HepG2 (cell line): ENCODE measurements around the gene BHLHE23. TPM values are rescaled to one million over a fixed set of nuclear protein-coding genes. Genes with fewer than 3 reads are reported as not detected.

ENCODE experiments used
- AKAP8 ChIP-seq: sonication (generic); formaldehyde crosslinking; IDR thresholded peaks from 2 replicates; pipeline ENCODE4 v1.5.1; 2020; ENCODE audit warnings: mild to moderate bottlenecking, missing genetic modification reagents
- ATF1 ChIP-seq: IDR thresholded peaks from 2 replicates; pipeline ENCODE4 v1.6.1; 2016; ENCODE audit warnings: mild to moderate bottlenecking, control low read depth
- ATM ChIP-seq: fragments of 450-650 bp; IDR thresholded peaks from 2 replicates; pipeline ENCODE4 v1.7.1; 2017; ENCODE audit warnings: mild to moderate bottlenecking, borderline replicate concordance
- CCDC6 ChIP-seq: sonication (generic); formaldehyde crosslinking; IDR thresholded peaks from 2 replicates; pipeline ENCODE4 v1.8.1; 2022; ENCODE audit warnings: mild to moderate bottlenecking, missing genetic modification reagents, moderate library complexity
- CEBPG ChIP-seq: IDR thresholded peaks from 2 replicates; pipeline ENCODE4 v1.6.1; 2016
- DNMT3B ChIP-seq: conservative IDR thresholded peaks from 2 replicates; pipeline ENCODE4 v1.6.1; 2016; ENCODE audit warnings: missing biosample characterization, control low read depth
- EZH2 ChIP-seq: conservative IDR thresholded peaks from 2 replicates; pipeline ENCODE4 v1.6.1; 2012; ENCODE audit warnings: mild to moderate bottlenecking, low read depth, low read length, moderate library complexity
- GLI4 ChIP-seq: sonication (generic); formaldehyde crosslinking; IDR thresholded peaks from 2 replicates; pipeline ENCODE4 v1.5.1; 2020; ENCODE audit warnings: missing genetic modification reagents, mild to moderate bottlenecking, moderate library complexity, borderline replicate concordance
- KLF6 ChIP-seq: IDR thresholded peaks from 2 replicates; pipeline ENCODE4 v1.8.0; 2016; ENCODE audit warnings: missing biosample characterization, missing genetic modification reagents
- NFE2L1 ChIP-seq: sonication (generic); formaldehyde crosslinking; IDR thresholded peaks from 2 replicates; pipeline ENCODE4 v1.4.0; 2020; ENCODE audit warnings: missing genetic modification reagents, mild to moderate bottlenecking, borderline replicate concordance
- PCBP2 ChIP-seq: fragments of 200-400 bp; formaldehyde crosslinking; optimal IDR thresholded peaks from 2 replicates; pipeline ENCODE3; 2018; ENCODE audit warnings: low read length, low read depth; ENCODE audit not compliant: poor library complexity, severe bottlenecking
- RFX1 ChIP-seq: fragments of 450-650 bp; IDR thresholded peaks from 2 replicates; pipeline ENCODE4 v1.6.1; 2017
- STAG1 ChIP-seq: sonication (generic); formaldehyde crosslinking; IDR thresholded peaks from 2 replicates; pipeline ENCODE4 v1.4.0; 2020; ENCODE audit warnings: missing genetic modification reagents
- U2AF1 ChIP-seq: fragments of 200-400 bp; formaldehyde crosslinking; optimal IDR thresholded peaks from 2 replicates; pipeline ENCODE3; 2017; ENCODE audit warnings: mild to moderate bottlenecking, low read depth, low read length
- ZNF235 ChIP-seq: sonication (generic); formaldehyde crosslinking; IDR thresholded peaks from 2 replicates; pipeline ENCODE4 v1.8.1; 2023; ENCODE audit warnings: mild to moderate bottlenecking, missing genetic modification reagents, borderline replicate concordance
- ZNF430 ChIP-seq: sonication (generic); formaldehyde crosslinking; IDR thresholded peaks from 2 replicates; pipeline ENCODE4 v1.9.0; 2021; ENCODE audit warnings: mild to moderate bottlenecking, missing genetic modification reagents
- ZNF550 ChIP-seq: sonication (generic); formaldehyde crosslinking; IDR thresholded peaks from 2 replicates; pipeline ENCODE4 v1.4.0; 2020; ENCODE audit warnings: mild to moderate bottlenecking, missing genetic modification reagents, borderline replicate concordance
- polyA plus RNA-seq, 8 experiments: library from polyadenylated mRNA; depleted of rRNA in 3 of 8; stranded (reverse) in 7 of 8; unstranded in 1 of 8; fragments of >200 nt; fragmentation: Illumina TruSeq in 4 of 8; extraction: Trizol in 4 of 8; gene quantifications; 2 replicates each; pipeline versions ENCODE4 v1.2.1 to v1.2.3, GENCODE V29; 2011 to 2016; ENCODE audit warnings: low read depth in 4 of 8, missing spikeins in 1 of 8, mixed read lengths in 1 of 8; ENCODE audit not compliant: insufficient read depth in 1 of 8
- total RNA-seq, 5 experiments: library from RNA; depleted of rRNA; stranded (reverse); fragments of >200 nt; fragmentation: Illumina TruSeq; extraction: Trizol; gene quantifications; 2 replicates each; pipeline ENCODE4 v1.2.3, GENCODE V29; 2016; ENCODE audit warnings: low read depth in 1 of 5
- TF ChIP-seq, protein P1 (sequence below): sonication (generic); formaldehyde crosslinking; IDR thresholded peaks from 2 replicates; pipeline ENCODE4 v1.4.0; 2020; ENCODE audit warnings: mild to moderate bottlenecking, missing genetic modification reagents, borderline replicate concordance
- TF ChIP-seq, protein P2 (sequence below): sonication (generic); formaldehyde crosslinking; IDR thresholded peaks from 2 replicates; pipeline ENCODE4 v1.5.0; 2020; ENCODE audit warnings: mild to moderate bottlenecking, missing genetic modification reagents, moderate library complexity
- TF ChIP-seq, protein P3 (sequence below): sonication (generic); formaldehyde crosslinking; IDR thresholded peaks from 2 replicates; pipeline ENCODE4 v1.4.0; 2020; ENCODE audit warnings: missing genetic modification reagents, borderline replicate concordance

Gene BHLHE23
- total and polyA plus RNA-seq, 2 of the 13 experiments (the other 11 are each of a cell fraction or from before 2014, with no cell fraction given), result not detected

DNA sequence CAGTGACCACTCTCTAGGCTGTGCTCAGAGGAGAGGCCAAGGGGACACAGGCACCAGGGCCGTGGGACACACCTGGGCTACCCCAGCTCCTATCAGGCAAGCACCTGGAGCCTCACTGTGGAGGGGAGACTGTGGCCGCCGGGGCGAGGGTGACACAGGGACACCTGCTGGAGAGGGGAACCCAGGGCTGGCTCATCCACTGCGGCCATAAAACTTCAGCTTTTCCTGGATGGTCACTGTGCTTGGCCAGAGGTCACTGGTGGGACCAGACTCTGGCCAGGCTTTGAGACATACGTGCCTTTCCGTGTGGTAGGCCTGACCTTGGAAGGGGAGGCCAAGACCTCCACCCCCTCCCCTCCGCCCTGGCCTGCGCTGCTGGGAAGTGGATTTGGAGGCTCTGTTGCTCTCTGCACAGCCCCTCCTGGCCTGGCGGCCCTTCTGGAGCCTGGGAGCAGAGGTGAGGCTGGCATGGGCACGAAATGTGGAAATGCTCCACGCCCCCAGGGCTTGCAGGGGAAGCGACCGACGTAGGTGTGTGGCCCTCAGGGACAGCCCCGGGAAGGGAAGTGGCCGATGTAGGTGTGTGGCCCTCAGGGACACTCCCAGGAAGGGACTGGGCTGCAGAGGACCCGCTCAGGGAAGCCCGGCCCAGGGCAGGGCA, 42.9 kb upstream of the BHLHE23 start (continued):
- no peak for TF ChIP-seq CCDC6 (CRISPR knock-in tag)
- TF ChIP-seq ZNF550 (CRISPR knock-in tag), result no peak
- TF ChIP-seq STAG1 (CRISPR knock-in tag), result 0 out of 2 replicates have a peak, but pooled peaks have one; percentile 12
- TF ChIP-seq, protein P1, sequence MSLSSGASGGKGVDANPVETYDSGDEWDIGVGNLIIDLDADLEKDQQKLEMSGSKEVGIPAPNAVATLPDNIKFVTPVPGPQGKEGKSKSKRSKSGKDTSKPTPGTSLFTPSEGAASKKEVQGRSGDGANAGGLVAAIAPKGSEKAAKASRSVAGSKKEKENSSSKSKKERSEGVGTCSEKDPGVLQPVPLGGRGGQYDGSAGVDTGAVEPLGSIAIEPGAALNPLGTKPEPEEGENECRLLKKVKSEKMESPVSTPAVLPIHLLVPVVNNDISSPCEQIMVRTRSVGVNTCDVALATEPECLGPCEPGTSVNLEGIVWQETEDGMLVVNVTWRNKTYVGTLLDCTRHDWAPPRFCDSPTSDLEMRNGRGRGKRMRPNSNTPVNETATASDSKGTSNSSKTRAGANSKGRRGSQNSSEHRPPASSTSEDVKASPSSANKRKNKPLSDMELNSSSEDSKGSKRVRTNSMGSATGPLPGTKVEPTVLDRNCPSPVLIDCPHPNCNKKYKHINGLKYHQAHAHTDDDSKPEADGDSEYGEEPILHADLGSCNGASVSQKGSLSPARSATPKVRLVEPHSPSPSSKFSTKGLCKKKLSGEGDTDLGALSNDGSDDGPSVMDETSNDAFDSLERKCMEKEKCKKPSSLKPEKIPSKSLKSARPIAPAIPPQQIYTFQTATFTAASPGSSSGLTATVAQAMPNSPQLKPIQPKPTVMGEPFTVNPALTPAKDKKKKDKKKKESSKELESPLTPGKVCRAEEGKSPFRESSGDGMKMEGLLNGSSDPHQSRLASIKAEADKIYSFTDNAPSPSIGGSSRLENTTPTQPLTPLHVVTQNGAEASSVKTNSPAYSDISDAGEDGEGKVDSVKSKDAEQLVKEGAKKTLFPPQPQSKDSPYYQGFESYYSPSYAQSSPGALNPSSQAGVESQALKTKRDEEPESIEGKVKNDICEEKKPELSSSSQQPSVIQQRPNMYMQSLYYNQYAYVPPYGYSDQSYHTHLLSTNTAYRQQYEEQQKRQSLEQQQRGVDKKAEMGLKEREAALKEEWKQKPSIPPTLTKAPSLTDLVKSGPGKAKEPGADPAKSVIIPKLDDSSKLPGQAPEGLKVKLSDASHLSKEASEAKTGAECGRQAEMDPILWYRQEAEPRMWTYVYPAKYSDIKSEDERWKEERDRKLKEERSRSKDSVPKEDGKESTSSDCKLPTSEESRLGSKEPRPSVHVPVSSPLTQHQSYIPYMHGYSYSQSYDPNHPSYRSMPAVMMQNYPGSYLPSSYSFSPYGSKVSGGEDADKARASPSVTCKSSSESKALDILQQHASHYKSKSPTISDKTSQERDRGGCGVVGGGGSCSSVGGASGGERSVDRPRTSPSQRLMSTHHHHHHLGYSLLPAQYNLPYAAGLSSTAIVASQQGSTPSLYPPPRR, result no peak
- TF ChIP-seq CEBPG (CRISPR knock-in tag), result no peak
- no peak for TF ChIP-seq PCBP2
- TF ChIP-seq, protein P2, sequence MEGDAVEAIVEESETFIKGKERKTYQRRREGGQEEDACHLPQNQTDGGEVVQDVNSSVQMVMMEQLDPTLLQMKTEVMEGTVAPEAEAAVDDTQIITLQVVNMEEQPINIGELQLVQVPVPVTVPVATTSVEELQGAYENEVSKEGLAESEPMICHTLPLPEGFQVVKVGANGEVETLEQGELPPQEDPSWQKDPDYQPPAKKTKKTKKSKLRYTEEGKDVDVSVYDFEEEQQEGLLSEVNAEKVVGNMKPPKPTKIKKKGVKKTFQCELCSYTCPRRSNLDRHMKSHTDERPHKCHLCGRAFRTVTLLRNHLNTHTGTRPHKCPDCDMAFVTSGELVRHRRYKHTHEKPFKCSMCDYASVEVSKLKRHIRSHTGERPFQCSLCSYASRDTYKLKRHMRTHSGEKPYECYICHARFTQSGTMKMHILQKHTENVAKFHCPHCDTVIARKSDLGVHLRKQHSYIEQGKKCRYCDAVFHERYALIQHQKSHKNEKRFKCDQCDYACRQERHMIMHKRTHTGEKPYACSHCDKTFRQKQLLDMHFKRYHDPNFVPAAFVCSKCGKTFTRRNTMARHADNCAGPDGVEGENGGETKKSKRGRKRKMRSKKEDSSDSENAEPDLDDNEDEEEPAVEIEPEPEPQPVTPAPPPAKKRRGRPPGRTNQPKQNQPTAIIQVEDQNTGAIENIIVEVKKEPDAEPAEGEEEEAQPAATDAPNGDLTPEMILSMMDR, result peak; percentile 48; the same call in 1 of the 2 replicates
- TF ChIP-seq ZNF235 (CRISPR knock-in tag), result no peak
- no peak for TF ChIP-seq KLF6 (CRISPR knock-in tag)
- TF ChIP-seq RFX1, result peak; percentile 10; the same call in 1 of the 2 replicates
- no peak for TF ChIP-seq AKAP8 (CRISPR knock-in tag)
- no peak for TF ChIP-seq U2AF1
- no peak for TF ChIP-seq GLI4 (CRISPR knock-in tag)
- TF ChIP-seq ZNF430 (CRISPR knock-in tag), result no peak
- TF ChIP-seq ATF1, result no peak
- TF ChIP-seq DNMT3B (CRISPR knock-in tag), result no peak
- no peak for TF ChIP-seq ATM
- TF ChIP-seq NFE2L1 (CRISPR knock-in tag), result no peak
- TF ChIP-seq EZH2, result 0 out of 2 replicates have a peak, but pooled peaks have one; percentile 54
- TF ChIP-seq, protein P3, sequence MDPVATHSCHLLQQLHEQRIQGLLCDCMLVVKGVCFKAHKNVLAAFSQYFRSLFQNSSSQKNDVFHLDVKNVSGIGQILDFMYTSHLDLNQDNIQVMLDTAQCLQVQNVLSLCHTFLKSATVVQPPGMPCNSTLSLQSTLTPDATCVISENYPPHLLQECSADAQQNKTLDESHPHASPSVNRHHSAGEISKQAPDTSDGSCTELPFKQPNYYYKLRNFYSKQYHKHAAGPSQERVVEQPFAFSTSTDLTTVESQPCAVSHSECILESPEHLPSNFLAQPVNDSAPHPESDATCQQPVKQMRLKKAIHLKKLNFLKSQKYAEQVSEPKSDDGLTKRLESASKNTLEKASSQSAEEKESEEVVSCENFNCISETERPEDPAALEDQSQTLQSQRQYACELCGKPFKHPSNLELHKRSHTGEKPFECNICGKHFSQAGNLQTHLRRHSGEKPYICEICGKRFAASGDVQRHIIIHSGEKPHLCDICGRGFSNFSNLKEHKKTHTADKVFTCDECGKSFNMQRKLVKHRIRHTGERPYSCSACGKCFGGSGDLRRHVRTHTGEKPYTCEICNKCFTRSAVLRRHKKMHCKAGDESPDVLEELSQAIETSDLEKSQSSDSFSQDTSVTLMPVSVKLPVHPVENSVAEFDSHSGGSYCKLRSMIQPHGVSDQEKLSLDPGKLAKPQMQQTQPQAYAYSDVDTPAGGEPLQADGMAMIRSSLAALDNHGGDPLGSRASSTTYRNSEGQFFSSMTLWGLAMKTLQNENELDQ (CRISPR knock-in tag), result no peak
